ENCODE results near the gene ATG9B.

The ATG9B gene

GRCh38 chr7:151007469-151007898 is 16.8 kb downstream of the ATG9B start:
- DNase-seq (ENCODE audit: extremely low spot score, insufficient read length, low read depth) (no peak), FAIRE-seq (no peak)

- no peak for FAIRE-seq
- no peak for DNase-seq (ENCODE audit: extremely low spot score, insufficient read length, low read depth)
Observed at GRCh38 chr7:151006590-151007300, 17.5 kb downstream of the ATG9B start.

GRCh38 chr7:151005566-151005965 is 18.7 kb downstream of the ATG9B start:
- FAIRE-seq (no peak), DNase-seq (ENCODE audit: extremely low spot score, insufficient read length, low read depth) (no peak)

GRCh38 chr7:151003572-151003971 is 20.7 kb downstream of the ATG9B start:
- FAIRE-seq, result no peak
- no peak for DNase-seq (ENCODE audit: extremely low spot score, insufficient read length, low read depth)

- no peak for FAIRE-seq
- no peak for DNase-seq (ENCODE audit: extremely low spot score, insufficient read length, low read depth)
Observed at GRCh38 chr7:151001546-151001945, 22.7 kb downstream of the ATG9B start.

- FAIRE-seq (no peak), DNase-seq (ENCODE audit: extremely low spot score, insufficient read length, low read depth) (no peak)
Observed at GRCh38 chr7:151000897-151001495, 23.3 kb downstream of the ATG9B start.

GRCh38 chr7:150999497-151000230 is 24.6 kb downstream of the ATG9B start:
- DNase-seq (ENCODE audit: extremely low spot score, insufficient read length, low read depth), result no peak
- no peak for FAIRE-seq

GRCh38 chr7:150999001-150999400 is 25.3 kb downstream of the ATG9B start:
- FAIRE-seq, result no peak
- DNase-seq (ENCODE audit: extremely low spot score, insufficient read length, low read depth), result no peak

GRCh38 chr7:150998341-150998740 is 26.0 kb downstream of the ATG9B start:
- no peak for FAIRE-seq
- no peak for DNase-seq (ENCODE audit: extremely low spot score, insufficient read length, low read depth)

GRCh38 chr7:150997817-150998216 is 26.5 kb downstream of the ATG9B start:
- DNase-seq (ENCODE audit: extremely low spot score, insufficient read length, low read depth) (no peak), FAIRE-seq (no peak)

GRCh38 chr7:150997075-150997511 is 27.2 kb downstream of the ATG9B start:
- FAIRE-seq (no peak), DNase-seq (ENCODE audit: extremely low spot score, insufficient read length, low read depth) (no peak)

GRCh38 chr7:150996376-150997074 is 27.8 kb downstream of the ATG9B start:
- no peak for DNase-seq (ENCODE audit: extremely low spot score, insufficient read length, low read depth)
- no peak for FAIRE-seq

GRCh38 chr7:150994838-150995510 is 29.3 kb downstream of the ATG9B start:
- DNase-seq (ENCODE audit: extremely low spot score, insufficient read length, low read depth) (no peak), FAIRE-seq (no peak)

- no peak for FAIRE-seq
- DNase-seq (ENCODE audit: extremely low spot score, insufficient read length, low read depth), result no peak
Observed at GRCh38 chr7:150994141-150994837, 30.0 kb downstream of the ATG9B start.

- DNase-seq (ENCODE audit: extremely low spot score, insufficient read length, low read depth) (no peak), FAIRE-seq (no peak)
Observed at GRCh38 chr7:150993511-150993910, 30.8 kb downstream of the ATG9B start.

GRCh38 chr7:150992833-150993302 is 31.4 kb downstream of the ATG9B start:
- DNase-seq (ENCODE audit: extremely low spot score, insufficient read length, low read depth) (no peak), FAIRE-seq (no peak)

- no peak for FAIRE-seq
- no peak for DNase-seq (ENCODE audit: extremely low spot score, insufficient read length, low read depth)
Observed at GRCh38 chr7:150992051-150992640, 32.1 kb downstream of the ATG9B start.

GRCh38 chr7:150990416-150991186 is 33.7 kb downstream of the ATG9B start, which contains the start of gene NOS3:
NOS3 (plus strand) TSS chr7:150991017; CDS start chr7:150993804, 2,787 bp downstream.
- no peak for DNase-seq (ENCODE audit: extremely low spot score, insufficient read length, low read depth)
- FAIRE-seq, result no peak
